Measurements from ENCODE around the gene EEPD1.

DNA sequence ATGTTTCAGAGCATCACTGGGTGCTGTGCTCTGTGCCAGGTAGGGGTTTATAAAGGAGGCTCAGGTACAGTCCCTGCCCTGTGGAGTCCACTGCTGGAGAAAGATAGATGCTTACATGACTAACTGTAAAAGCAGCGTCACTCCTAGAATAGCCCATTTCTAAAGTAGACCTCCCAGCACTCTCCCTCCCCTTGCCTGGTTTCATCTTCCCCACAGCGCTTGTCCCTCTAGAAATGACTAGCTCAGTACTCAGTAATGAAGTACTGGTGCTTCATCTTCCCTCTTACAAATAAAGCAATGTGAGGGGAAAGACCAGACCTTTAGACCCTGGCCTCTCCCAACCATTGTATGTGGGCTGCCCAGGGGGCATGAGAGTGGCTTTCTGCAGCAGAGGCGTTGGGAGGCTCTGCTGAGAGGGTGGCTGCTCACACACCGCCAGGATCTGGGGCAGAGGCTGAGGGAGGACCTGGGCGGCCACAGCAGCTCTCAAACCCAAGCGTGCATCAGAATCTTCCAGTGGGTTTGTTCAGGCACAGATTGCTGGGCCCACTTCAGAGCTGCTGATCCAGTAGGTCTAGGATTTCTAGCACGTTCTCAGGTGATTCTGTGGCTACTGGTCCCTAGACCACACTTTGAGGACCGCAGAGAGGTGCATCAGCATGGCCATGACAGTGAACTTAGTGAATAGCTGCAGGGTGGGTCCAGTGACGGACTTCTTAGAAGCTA is 126.3 kb downstream of the EEPD1 start:
- TF ChIP-seq, protein P1, sequence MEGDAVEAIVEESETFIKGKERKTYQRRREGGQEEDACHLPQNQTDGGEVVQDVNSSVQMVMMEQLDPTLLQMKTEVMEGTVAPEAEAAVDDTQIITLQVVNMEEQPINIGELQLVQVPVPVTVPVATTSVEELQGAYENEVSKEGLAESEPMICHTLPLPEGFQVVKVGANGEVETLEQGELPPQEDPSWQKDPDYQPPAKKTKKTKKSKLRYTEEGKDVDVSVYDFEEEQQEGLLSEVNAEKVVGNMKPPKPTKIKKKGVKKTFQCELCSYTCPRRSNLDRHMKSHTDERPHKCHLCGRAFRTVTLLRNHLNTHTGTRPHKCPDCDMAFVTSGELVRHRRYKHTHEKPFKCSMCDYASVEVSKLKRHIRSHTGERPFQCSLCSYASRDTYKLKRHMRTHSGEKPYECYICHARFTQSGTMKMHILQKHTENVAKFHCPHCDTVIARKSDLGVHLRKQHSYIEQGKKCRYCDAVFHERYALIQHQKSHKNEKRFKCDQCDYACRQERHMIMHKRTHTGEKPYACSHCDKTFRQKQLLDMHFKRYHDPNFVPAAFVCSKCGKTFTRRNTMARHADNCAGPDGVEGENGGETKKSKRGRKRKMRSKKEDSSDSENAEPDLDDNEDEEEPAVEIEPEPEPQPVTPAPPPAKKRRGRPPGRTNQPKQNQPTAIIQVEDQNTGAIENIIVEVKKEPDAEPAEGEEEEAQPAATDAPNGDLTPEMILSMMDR (IDR thresholded peaks at IDR 0.05): no peak
- TF ChIP-seq POLR2A (IDR thresholded peaks at IDR 0.05): no peak
